ENCODE data around the gene ENAH. TPM values are rescaled to one million over a fixed set of nuclear protein-coding genes. Genes with fewer than 3 reads are reported as not detected.
A peak's percentile ranks its signal among the peaks of the same experiment; 100 is the strongest.

The ENAH gene
- polyA plus RNA-seq, 1 donor (not counting 4 experiments of a cell fraction or from before 2014, with no cell fraction given) = 61.0 TPM

DNA sequence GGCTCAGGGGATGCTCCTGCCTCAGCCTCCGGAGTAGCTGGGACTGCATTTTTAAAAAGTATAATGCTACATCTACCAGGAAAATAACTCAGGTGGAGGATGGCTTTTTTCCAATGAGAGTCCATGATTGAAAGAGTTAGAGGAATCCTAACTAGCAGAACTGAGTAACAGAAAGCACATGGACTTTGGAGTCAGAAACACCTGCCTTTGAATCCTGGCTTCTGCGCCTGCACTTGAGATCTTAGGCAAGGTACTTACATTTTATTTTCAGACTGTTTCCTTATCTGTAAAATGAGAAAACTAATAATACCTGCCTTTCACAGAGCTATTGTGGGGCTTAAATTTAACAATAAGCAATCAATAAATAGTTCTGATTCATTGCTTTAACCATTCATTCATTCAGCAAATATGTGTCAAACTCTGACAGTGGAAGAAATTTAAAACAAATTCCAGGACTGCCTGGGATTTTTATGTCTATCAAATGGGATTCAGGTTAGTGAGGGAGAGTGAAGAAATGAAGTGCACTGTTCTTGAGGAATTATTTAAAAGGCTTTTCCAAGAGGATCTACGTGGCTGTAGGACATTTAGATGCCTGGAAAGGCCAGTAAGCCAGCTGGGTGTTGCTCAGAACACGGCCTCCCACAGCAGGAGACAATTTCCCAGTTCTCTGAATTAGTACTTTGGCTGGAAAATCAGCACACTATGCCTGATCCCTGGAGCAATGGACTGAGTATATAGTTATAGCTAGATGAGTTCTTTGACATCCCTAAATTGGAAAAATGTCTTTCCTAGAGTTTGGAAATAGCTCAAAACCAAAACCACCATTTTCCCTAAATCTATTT lies 212.3 kb downstream of the ENAH start:
- FAIRE-seq (no peak), DNase-seq (ENCODE audit: low read depth, low spot score) (no peak)
- Histone ChIP-seq H4K20me1 (ENCODE audit: control insufficient read depth, extremely low read depth, insufficient read depth, low read length) (no peaks in the 10 kb centered on the region), H3K9me1 (ENCODE audit: control insufficient read depth, extremely low read depth, insufficient read depth, low read length) (no peaks in the 10 kb centered on the region), H3K9me3 (ENCODE audit: control insufficient read depth, low read depth, low read length) (no peaks in the 10 kb centered on the region), H2AFZ (ENCODE audit: control insufficient read depth, low read length) (no peak overlapping the region), H3K4me2 (ENCODE audit: control insufficient read depth, extremely low read depth, insufficient read depth, low read depth, low read length) (no peak overlapping the region), H3K9ac (ENCODE audit: control insufficient read depth, extremely low read depth, insufficient read depth, low read length) (no peak overlapping the region), H3K27me3 (ENCODE audit: control insufficient read depth, extremely low read depth, insufficient read depth, low read length) (no peaks in the 10 kb centered on the region), H3K79me2 (ENCODE audit: control insufficient read depth, insufficient read depth, low read length) (no peaks in the 10 kb centered on the region), H3K4me3 (ENCODE audit: control insufficient read depth in 2 of 3, extremely low read depth in 1 of 3, insufficient read depth in 2 of 3, low read depth in 1 of 3, low read length in 3 of 3) (no peak overlapping the region), H3K36me3 (ENCODE audit: control insufficient read depth in 2 of 2, extremely low read depth in 1 of 2, insufficient read depth in 2 of 2, low read length in 2 of 2) (no peaks in the 10 kb centered on the region), H3K27ac (ENCODE audit: control insufficient read depth, insufficient read depth, low read length) (no peak overlapping the region), H3K4me1 (ENCODE audit: control insufficient read depth, extremely low read depth, insufficient read depth, low read length) (peaks cover 11% of the 10 kb centered on the region)
- dilution Hi-C loops (cut with MboI; ENCODE audit: extremely low pct_ligation_motif_present, low sequenced_read_pairs) = no loop called here
- TF ChIP-seq EZH2 (IDR thresholded peaks at IDR 0.05; ENCODE audit: low read length) = no peak

DNA sequence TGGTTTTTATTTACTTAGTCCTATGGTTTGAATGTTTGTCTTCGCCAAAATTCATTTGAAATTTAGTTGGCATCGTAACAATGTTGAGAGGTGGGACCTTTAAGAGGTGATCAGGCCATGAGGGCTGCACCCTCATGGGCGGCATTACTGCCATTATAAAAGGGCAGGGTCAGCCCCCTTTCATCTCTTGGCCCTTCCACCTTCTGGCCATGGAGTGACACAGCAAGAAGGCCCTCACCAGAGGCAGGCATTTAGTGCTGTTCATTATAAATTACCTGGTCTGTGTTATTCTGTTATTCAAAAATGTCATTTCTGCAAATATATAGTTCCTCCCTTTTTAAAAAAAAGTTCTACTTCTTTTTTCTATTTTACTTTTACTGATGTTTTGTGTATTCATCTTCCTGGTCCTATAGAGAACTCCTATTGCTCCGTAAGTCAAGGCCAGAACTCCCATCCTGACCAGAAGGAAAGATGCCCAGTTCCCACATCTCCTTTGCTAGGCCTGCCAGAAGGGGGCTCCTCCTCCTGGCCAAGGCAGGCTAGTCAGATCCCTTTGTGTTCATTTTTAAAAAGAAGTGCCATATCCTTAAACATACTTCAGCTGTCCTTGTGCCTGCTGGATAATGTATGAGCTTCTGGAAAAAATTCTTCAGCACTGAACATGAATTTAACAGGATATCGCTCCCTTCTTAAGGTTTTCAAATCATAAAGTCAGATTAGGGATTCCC lies 215.0 kb downstream of the ENAH start:
- Histone ChIP-seq H3K27ac (ENCODE audit: control insufficient read depth, insufficient read depth, low read length) (no peak overlapping the region), H3K9me1 (ENCODE audit: control insufficient read depth, extremely low read depth, insufficient read depth, low read length) (no peaks in the 10 kb centered on the region), H4K20me1 (ENCODE audit: control insufficient read depth, extremely low read depth, insufficient read depth, low read length) (no peaks in the 10 kb centered on the region), H3K9ac (ENCODE audit: control insufficient read depth, extremely low read depth, insufficient read depth, low read length) (no peak overlapping the region), H3K36me3 (ENCODE audit: control insufficient read depth in 2 of 2, extremely low read depth in 1 of 2, insufficient read depth in 2 of 2, low read length in 2 of 2) (no peaks in the 10 kb centered on the region), H3K9me3 (ENCODE audit: control insufficient read depth, low read depth, low read length) (no peaks in the 10 kb centered on the region), H2AFZ (ENCODE audit: control insufficient read depth, low read length) (no peak overlapping the region), H3K4me2 (ENCODE audit: control insufficient read depth, extremely low read depth, insufficient read depth, low read depth, low read length) (no peak overlapping the region), H3K27me3 (ENCODE audit: control insufficient read depth, extremely low read depth, insufficient read depth, low read length) (no peaks in the 10 kb centered on the region), H3K4me3 (ENCODE audit: control insufficient read depth in 2 of 3, extremely low read depth in 1 of 3, insufficient read depth in 2 of 3, low read depth in 1 of 3, low read length in 3 of 3) (no peak overlapping the region), H3K79me2 (ENCODE audit: control insufficient read depth, insufficient read depth, low read length) (no peaks in the 10 kb centered on the region), H3K4me1 (ENCODE audit: control insufficient read depth, extremely low read depth, insufficient read depth, low read length) (no peaks in the 10 kb centered on the region)
- TF ChIP-seq, protein P1, sequence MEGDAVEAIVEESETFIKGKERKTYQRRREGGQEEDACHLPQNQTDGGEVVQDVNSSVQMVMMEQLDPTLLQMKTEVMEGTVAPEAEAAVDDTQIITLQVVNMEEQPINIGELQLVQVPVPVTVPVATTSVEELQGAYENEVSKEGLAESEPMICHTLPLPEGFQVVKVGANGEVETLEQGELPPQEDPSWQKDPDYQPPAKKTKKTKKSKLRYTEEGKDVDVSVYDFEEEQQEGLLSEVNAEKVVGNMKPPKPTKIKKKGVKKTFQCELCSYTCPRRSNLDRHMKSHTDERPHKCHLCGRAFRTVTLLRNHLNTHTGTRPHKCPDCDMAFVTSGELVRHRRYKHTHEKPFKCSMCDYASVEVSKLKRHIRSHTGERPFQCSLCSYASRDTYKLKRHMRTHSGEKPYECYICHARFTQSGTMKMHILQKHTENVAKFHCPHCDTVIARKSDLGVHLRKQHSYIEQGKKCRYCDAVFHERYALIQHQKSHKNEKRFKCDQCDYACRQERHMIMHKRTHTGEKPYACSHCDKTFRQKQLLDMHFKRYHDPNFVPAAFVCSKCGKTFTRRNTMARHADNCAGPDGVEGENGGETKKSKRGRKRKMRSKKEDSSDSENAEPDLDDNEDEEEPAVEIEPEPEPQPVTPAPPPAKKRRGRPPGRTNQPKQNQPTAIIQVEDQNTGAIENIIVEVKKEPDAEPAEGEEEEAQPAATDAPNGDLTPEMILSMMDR (optimal IDR thresholded peaks at IDR 0.05 in 1 of 3, IDR thresholded peaks at IDR 0.05 in 1 of 3, conservative IDR thresholded peaks at IDR 0.05 in 1 of 3; ENCODE audit: extremely low read depth in 1 of 3, insufficient read depth in 2 of 3, low read length in 3 of 3) = peak; percentile 60 to 69 (median 61)
- no peak for TF ChIP-seq EZH2 (IDR thresholded peaks at IDR 0.05; ENCODE audit: low read length)
- DNase-seq (ENCODE audit: low read depth, low spot score) (no peak), FAIRE-seq (no peak)
- dilution Hi-C loops (cut with MboI; ENCODE audit: extremely low pct_ligation_motif_present, low sequenced_read_pairs) = no loop called here

Other genes with a start within 250 kb of the ENAH start
- 11.9 to 30.5 TPM (median 21.2 TPM) in 3 replicates for gene LBR, start 225.1 kb downstream of the ENAH start, polyA plus RNA-seq
- gene SRP9, start 124.7 kb upstream of the ENAH start, polyA plus RNA-seq = 220 to 441 TPM (median 254 TPM) in 3 replicates
- 4.7 to 12.1 TPM (median 6.4 TPM) in 3 replicates for gene EPHX1, start 157.0 kb upstream of the ENAH start, polyA plus RNA-seq
- gene TMEM63A, start 229.3 kb upstream of the ENAH start, polyA plus RNA-seq = 15.7 to 18.7 TPM (median 16.5 TPM) in 3 replicates
- not detected in 3 replicates for gene LEFTY1, start 236.0 kb upstream of the ENAH start, polyA plus RNA-seq